Liver (tissue), 3 donors: ENCODE results near the gene TUT4.

Experiments
- ATF3 ChIP-seq: IDR thresholded peaks from 2 replicates; pipeline ENCODE4 v1.6.1; 2016; ENCODE audit warnings: antibody characterized with exemption
- CTCF ChIP-seq: fragments of 150-350 bp; IDR thresholded peaks from 2 replicates; pipeline ENCODE4 v1.5.1; 2017; ENCODE audit warnings: improper control_type of control experiment, low read depth, low read length; ENCODE audit not compliant: missing input control
- EGR1 ChIP-seq, 2 donors: IDR thresholded peaks; 2 replicates each; pipeline ENCODE4 v1.6.1; 2016 to 2018; ENCODE audit warnings: antibody characterized with exemption in 2 of 2, low read depth in 2 of 2
- FOXA1 ChIP-seq: IDR thresholded peaks from 2 replicates; pipeline ENCODE4 v1.6.1; 2016; ENCODE audit warnings: antibody characterized with exemption
- HNF4G ChIP-seq: IDR thresholded peaks from 2 replicates; pipeline ENCODE4 v1.6.1; 2016; ENCODE audit warnings: antibody characterized with exemption
- JUND ChIP-seq, 2 donors: IDR thresholded peaks; 2 replicates each; pipeline ENCODE4 v1.6.1; 2016; ENCODE audit warnings: antibody characterized with exemption in 2 of 2
- RAD21 ChIP-seq, 2 donors: IDR thresholded peaks; 2 replicates each; pipeline ENCODE4 v1.6.1; 2016; ENCODE audit warnings: antibody characterized with exemption in 2 of 2, mild to moderate bottlenecking in 2 of 2
- RXRA ChIP-seq, 2 donors: IDR thresholded peaks; 2 replicates each; pipeline ENCODE4 v1.6.1; 2017 to 2018; ENCODE audit warnings: antibody characterized with exemption in 2 of 2, mild to moderate bottlenecking in 1 of 2
- SP1 ChIP-seq: IDR thresholded peaks from 2 replicates; pipeline ENCODE4 v1.6.1; 2018; ENCODE audit warnings: antibody characterized with exemption, mild to moderate bottlenecking
- TAF1 ChIP-seq: conservative IDR thresholded peaks from 2 replicates; pipeline ENCODE4 v1.6.1; 2016; ENCODE audit warnings: antibody characterized with exemption, mild to moderate bottlenecking
- YY1 ChIP-seq: IDR thresholded peaks from 2 replicates; pipeline ENCODE4 v1.6.1; 2016; ENCODE audit warnings: antibody characterized with exemption, mild to moderate bottlenecking
- ZBTB33 ChIP-seq: IDR thresholded peaks from 2 replicates; pipeline ENCODE4 v1.6.1; 2016; ENCODE audit warnings: antibody characterized with exemption
- TF ChIP-seq, protein P1 (sequence below): IDR thresholded peaks from 2 replicates; pipeline ENCODE4 v1.6.1; 2016; ENCODE audit warnings: antibody characterized with exemption
- donor health status: healthy.
- donor health status: healthy.

GRCh38 chr1:52400131-52400530 is 152.8 kb downstream of the TUT4 start:
- TF ChIP-seq CTCF (no peak), SP1 (no peak), ATF3 (no peak), JUND (IDR thresholded peaks at IDR 0.05) (no peak), YY1 (no peak), ZBTB33 (no peak), TAF1 (no peak), HNF4G (no peak), EGR1 (IDR thresholded peaks at IDR 0.05; ENCODE audit: low read depth in 2 of 2) (no peak), RXRA (IDR thresholded peaks at IDR 0.05) (no peak), FOXA1 (no peak), RAD21 (IDR thresholded peaks at IDR 0.05) (no peak)
- TF ChIP-seq, protein P1, sequence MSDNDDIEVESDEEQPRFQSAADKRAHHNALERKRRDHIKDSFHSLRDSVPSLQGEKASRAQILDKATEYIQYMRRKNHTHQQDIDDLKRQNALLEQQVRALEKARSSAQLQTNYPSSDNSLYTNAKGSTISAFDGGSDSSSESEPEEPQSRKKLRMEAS = no peak
